Measurements from ENCODE around the gene PDGFB.
A peak's percentile ranks its signal among the peaks of the same experiment; 100 is the strongest.

Gene PDGFB

DNA sequence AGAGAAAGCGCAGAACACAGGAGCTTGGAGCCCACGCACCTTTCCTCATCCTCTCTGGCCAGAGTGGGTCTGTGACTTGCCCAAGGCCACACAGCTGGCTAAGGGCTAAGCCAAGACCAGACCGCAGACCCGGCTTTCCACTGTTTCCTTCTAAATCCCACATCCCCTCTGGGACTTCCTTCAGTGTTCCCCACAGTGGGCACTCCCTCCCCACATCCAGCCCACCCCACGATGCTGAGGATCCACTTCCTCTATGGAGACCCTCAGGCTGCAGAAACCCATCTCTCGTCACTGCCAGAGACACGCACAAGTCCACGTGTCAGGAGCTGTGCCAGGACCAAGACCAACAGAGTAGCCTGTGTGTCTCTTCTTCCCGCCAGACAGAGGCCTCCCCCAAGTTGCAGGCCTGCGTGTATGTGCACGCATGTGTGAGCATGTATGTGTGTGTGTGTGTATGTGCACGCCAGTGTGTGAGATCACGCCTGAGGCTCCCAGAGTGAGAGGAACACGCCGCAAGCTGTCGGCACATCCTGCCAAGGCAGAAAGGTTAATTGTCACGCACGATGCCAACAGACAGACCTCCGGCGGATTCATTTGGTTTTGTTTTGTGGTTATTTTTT is 21.6 kb downstream of the PDGFB start:
- TF ChIP-seq POLR2AphosphoS5 (IDR thresholded peaks at IDR 0.05; ENCODE audit: low read depth) (no peak), SPI1 (IDR thresholded peaks at IDR 0.05; ENCODE audit: borderline replicate concordance, low read depth) (no peak), GABPA (IDR thresholded peaks at IDR 0.05; ENCODE audit: low read depth) (no peak)
- TF ChIP-seq, protein P1, sequence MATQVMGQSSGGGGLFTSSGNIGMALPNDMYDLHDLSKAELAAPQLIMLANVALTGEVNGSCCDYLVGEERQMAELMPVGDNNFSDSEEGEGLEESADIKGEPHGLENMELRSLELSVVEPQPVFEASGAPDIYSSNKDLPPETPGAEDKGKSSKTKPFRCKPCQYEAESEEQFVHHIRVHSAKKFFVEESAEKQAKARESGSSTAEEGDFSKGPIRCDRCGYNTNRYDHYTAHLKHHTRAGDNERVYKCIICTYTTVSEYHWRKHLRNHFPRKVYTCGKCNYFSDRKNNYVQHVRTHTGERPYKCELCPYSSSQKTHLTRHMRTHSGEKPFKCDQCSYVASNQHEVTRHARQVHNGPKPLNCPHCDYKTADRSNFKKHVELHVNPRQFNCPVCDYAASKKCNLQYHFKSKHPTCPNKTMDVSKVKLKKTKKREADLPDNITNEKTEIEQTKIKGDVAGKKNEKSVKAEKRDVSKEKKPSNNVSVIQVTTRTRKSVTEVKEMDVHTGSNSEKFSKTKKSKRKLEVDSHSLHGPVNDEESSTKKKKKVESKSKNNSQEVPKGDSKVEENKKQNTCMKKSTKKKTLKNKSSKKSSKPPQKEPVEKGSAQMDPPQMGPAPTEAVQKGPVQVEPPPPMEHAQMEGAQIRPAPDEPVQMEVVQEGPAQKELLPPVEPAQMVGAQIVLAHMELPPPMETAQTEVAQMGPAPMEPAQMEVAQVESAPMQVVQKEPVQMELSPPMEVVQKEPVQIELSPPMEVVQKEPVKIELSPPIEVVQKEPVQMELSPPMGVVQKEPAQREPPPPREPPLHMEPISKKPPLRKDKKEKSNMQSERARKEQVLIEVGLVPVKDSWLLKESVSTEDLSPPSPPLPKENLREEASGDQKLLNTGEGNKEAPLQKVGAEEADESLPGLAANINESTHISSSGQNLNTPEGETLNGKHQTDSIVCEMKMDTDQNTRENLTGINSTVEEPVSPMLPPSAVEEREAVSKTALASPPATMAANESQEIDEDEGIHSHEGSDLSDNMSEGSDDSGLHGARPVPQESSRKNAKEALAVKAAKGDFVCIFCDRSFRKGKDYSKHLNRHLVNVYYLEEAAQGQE (IDR thresholded peaks at IDR 0.05; ENCODE audit: insufficient replicate concordance, low read depth): no peak
- TF ChIP-seq, protein P2, sequence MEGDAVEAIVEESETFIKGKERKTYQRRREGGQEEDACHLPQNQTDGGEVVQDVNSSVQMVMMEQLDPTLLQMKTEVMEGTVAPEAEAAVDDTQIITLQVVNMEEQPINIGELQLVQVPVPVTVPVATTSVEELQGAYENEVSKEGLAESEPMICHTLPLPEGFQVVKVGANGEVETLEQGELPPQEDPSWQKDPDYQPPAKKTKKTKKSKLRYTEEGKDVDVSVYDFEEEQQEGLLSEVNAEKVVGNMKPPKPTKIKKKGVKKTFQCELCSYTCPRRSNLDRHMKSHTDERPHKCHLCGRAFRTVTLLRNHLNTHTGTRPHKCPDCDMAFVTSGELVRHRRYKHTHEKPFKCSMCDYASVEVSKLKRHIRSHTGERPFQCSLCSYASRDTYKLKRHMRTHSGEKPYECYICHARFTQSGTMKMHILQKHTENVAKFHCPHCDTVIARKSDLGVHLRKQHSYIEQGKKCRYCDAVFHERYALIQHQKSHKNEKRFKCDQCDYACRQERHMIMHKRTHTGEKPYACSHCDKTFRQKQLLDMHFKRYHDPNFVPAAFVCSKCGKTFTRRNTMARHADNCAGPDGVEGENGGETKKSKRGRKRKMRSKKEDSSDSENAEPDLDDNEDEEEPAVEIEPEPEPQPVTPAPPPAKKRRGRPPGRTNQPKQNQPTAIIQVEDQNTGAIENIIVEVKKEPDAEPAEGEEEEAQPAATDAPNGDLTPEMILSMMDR (IDR thresholded peaks at IDR 0.05; ENCODE audit: insufficient read depth, low read length): no peak
- DNase-seq (ENCODE audit: low read depth in 1 of 2, low spot score in 1 of 2): peak in 1 of 2 experiments; percentile 21
- Histone ChIP-seq H3K27me3 (ENCODE audit: insufficient read depth, poor library complexity, severe bottlenecking) (peaks cover 23% of the 10 kb centered on the region), H3K4me3 (replicated peaks; ENCODE audit: insufficient read depth, low read length) (no peak overlapping the region), H3K27ac (replicated peaks) (no peak overlapping the region)

DNA sequence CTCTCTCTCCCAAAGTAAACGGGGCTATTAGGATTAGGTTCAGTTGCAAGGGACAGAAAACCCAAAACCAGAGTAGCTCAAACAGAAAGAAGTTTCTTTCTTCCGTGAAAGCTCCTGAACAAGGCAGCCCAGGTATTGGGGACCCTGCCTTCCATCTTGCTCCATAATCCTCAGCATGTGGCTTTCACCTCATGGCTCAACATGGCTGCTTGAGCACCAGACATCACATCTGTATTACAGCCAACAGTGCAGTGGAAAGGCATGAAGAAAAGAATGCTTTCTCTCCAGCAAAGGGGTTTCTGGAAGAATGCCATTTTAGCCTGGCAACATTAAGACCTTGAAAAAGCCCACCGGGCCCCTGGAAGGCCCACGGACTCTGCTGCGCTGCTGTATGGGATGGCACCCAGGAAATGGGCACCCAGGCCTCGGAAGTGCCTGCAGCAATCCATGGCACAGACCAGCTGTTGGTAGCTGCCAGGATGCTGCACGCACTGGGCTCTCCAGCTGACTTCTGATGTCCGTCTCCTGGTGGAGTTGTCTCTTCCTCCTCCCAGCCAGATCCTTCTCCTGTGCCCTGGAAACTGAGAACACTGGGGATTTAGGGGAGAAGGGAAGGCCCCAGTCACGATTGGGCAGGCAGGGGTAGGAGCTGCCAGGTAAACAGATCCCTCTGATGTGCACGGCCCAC is 22.6 kb downstream of the PDGFB start:
- peaks cover 17% of the 10 kb centered on the region for H3K27me3 ChIP-seq (ENCODE audit: insufficient read depth, poor library complexity, severe bottlenecking)
- no peak for DNase-seq (ENCODE audit: low read depth in 1 of 2, low spot score in 1 of 2)
- no peak overlapping the region for H3K27ac ChIP-seq (replicated peaks)
- no peak overlapping the region for H3K4me3 ChIP-seq (replicated peaks; ENCODE audit: insufficient read depth, low read length)
- TF ChIP-seq, protein P2 (IDR thresholded peaks at IDR 0.05; ENCODE audit: insufficient read depth, low read length): no peak
- TF ChIP-seq GABPA (IDR thresholded peaks at IDR 0.05; ENCODE audit: low read depth): no peak
- TF ChIP-seq SPI1 (IDR thresholded peaks at IDR 0.05; ENCODE audit: borderline replicate concordance, low read depth): no peak
- TF ChIP-seq, protein P1 (IDR thresholded peaks at IDR 0.05; ENCODE audit: insufficient replicate concordance, low read depth): no peak
- TF ChIP-seq POLR2AphosphoS5 (IDR thresholded peaks at IDR 0.05; ENCODE audit: low read depth): no peak

DNA sequence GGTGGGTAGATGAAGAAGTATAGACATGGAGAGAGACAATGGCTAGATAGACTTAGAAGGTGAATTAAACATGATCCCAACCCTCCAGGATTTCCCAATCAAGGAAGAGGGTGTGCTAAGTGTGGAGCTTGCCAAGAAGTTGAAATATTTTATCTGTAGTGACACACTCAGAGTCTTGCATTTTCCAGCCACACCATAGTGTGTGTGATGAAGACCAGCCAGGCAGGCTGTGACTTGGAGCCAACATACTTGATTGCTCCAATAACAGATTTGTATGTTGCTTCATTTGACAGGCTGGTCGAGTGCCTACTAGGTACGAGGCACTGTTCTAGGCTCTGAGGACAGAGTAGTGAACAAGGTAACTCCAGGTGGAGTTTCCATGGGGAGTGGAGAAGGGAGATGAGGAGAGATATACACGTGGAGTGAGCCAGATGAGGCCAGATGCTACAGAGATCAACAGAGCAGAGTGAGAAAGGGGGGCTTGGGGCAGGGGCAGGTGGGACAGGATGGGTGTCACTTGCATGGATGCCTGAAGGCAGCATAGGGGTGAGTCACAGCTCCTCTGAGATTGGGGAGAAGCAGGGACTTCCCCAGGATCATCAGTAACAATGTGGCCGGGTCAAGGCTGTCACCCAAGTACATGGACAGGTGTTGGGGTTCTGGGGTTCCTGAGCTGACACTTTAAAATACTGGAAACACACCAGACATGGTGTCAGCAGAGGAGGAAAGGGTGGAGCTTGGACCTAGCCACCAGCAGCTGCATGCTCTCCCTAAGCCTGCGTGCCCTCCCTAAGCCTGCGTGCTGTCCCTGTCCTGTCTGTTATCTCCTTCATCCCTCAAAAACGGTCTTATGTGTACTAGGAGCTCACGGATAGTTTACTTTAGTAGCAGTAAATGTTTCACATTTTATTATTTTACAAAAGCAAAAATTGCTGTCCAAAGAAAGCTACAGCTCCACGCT is 23.6 kb downstream of the PDGFB start:
- Histone ChIP-seq H3K27me3 (ENCODE audit: insufficient read depth, poor library complexity, severe bottlenecking) (peaks cover 17% of the 10 kb centered on the region), H3K27ac (replicated peaks) (no peak overlapping the region), H3K4me3 (replicated peaks; ENCODE audit: insufficient read depth, low read length) (no peak overlapping the region)
- TF ChIP-seq, protein P2 (IDR thresholded peaks at IDR 0.05; ENCODE audit: insufficient read depth, low read length): no peak
- no peak for TF ChIP-seq POLR2AphosphoS5 (IDR thresholded peaks at IDR 0.05; ENCODE audit: low read depth)
- no peak for TF ChIP-seq SPI1 (IDR thresholded peaks at IDR 0.05; ENCODE audit: borderline replicate concordance, low read depth)
- TF ChIP-seq GABPA (IDR thresholded peaks at IDR 0.05; ENCODE audit: low read depth): no peak
- TF ChIP-seq, protein P1 (IDR thresholded peaks at IDR 0.05; ENCODE audit: insufficient replicate concordance, low read depth): no peak
- no peak for DNase-seq (ENCODE audit: low read depth in 1 of 2, low spot score in 1 of 2)

Data from HL-60 (cell line).